Neural cell (in vitro differentiated cells): Measurements from ENCODE around the gene PHF23. TPM values are rescaled to one million over a fixed set of nuclear protein-coding genes. Genes with fewer than 3 reads are reported as not detected.

ENCODE experiments used
- H2AFZ ChIP-seq: fragments of 200-600, 300-800 bp; sonication (generic), shearing (Covaris generic); 2 replicates; pipeline ENCODE4 v1.6.0; 2014; ENCODE audit warnings: low read depth, mild to moderate bottlenecking, antibody characterized with exemption, low read length, moderate library complexity
- H3F3A ChIP-seq: fragments of 200-600 bp; shearing (Covaris generic); 2 replicates; pipeline ENCODE4 v1.6.1; 2016; ENCODE audit warnings: mild to moderate bottlenecking, moderate library complexity, mixed read lengths, antibody characterized with exemption, low read length; ENCODE audit not compliant: insufficient read depth, poor library complexity, severe bottlenecking
- H3K27ac ChIP-seq: fragments of 200-600, 300-800 bp; sonication (generic), shearing (Covaris generic); 2 replicates; pipeline ENCODE4 v1.5.1; 2014; ENCODE audit warnings: mild to moderate bottlenecking, low read length, moderate library complexity
- H3K27me3 ChIP-seq: fragments of 300-800, 200-600 bp; sonication (generic), shearing (Covaris generic); 2 replicates; pipeline ENCODE4 v1.6.0; 2014; ENCODE audit warnings: mild to moderate bottlenecking, low read depth, low read length, moderate library complexity; ENCODE audit not compliant: insufficient read depth
- H3K36me3 ChIP-seq: fragments of 300-800, 200-600 bp; sonication (generic), shearing (Covaris generic); 2 replicates; pipeline ENCODE4 v1.5.1; 2014; ENCODE audit warnings: mild to moderate bottlenecking, antibody characterized with exemption, low read length, moderate library complexity; ENCODE audit not compliant: insufficient read depth
- H3K4me2 ChIP-seq: fragments of 300-800, 200-600 bp; sonication (generic), shearing (Covaris generic); 2 replicates; pipeline ENCODE4 v1.6.0; 2014; ENCODE audit warnings: mild to moderate bottlenecking, low read length
- H3K4me3 ChIP-seq: fragments of 300-800, 200-600 bp; sonication (generic), shearing (Covaris generic); 2 replicates; pipeline ENCODE4 v1.5.1; 2014; ENCODE audit warnings: mild to moderate bottlenecking, low read length, moderate library complexity
- H3K79me2 ChIP-seq: fragments of 200-600 bp; shearing (Covaris generic); replicated peaks from 2 replicates; pipeline ENCODE4 v1.6.0; 2014; ENCODE audit warnings: mild to moderate bottlenecking, low read length, moderate library complexity; ENCODE audit not compliant: insufficient read depth
- H3K9ac ChIP-seq: fragments of 300-800, 200-600 bp; sonication (generic), shearing (Covaris generic); 2 replicates; pipeline ENCODE4 v1.6.1; 2016; ENCODE audit warnings: mild to moderate bottlenecking, low read length, mixed read lengths
- H3K9me2 ChIP-seq: fragments of 200-600 bp; shearing (Covaris generic); 2 replicates; pipeline ENCODE4 v1.6.1; 2016; ENCODE audit warnings: mild to moderate bottlenecking, low read length, mixed read lengths; ENCODE audit not compliant: insufficient read depth
- H3K9me3 ChIP-seq: fragments of 200-600, 300-800 bp; sonication (generic), shearing (Covaris generic); 2 replicates; pipeline ENCODE4 v1.6.1; 2016; ENCODE audit warnings: mild to moderate bottlenecking, mixed run types, low read length, moderate library complexity, mixed read lengths
- H4K20me1 ChIP-seq: fragments of 200-600 bp; shearing (Covaris generic); 2 replicates; pipeline ENCODE4 v1.6.1; 2016; ENCODE audit warnings: mild to moderate bottlenecking, mixed run types; ENCODE audit not compliant: insufficient read depth
- CTCF ChIP-seq: fragments of 450-650 bp; IDR thresholded peaks from 2 replicates; pipeline ENCODE4 v1.5.1; 2014; ENCODE audit warnings: antibody characterized with exemption, mild to moderate bottlenecking, moderate library complexity; ENCODE audit not compliant: poor library complexity, severe bottlenecking
- EP300 ChIP-seq: fragments of 450-650 bp; conservative IDR thresholded peaks from 2 replicates; pipeline ENCODE4 v1.6.1; 2014; ENCODE audit warnings: antibody characterized with exemption, mild to moderate bottlenecking, moderate library complexity; ENCODE audit not compliant: poor library complexity, severe bottlenecking
- EZH2 ChIP-seq: fragments of 200-600, 300-800 bp; shearing (Covaris generic), sonication (generic); IDR thresholded peaks from 2 replicates; pipeline ENCODE4 v1.6.1; 2014; ENCODE audit warnings: antibody characterized with exemption, low read length, borderline replicate concordance, mild to moderate bottlenecking; ENCODE audit not compliant: insufficient read depth, poor library complexity, severe bottlenecking
- MXI1 ChIP-seq: fragments of 450-650 bp; conservative IDR thresholded peaks from 2 replicates; pipeline ENCODE4 v1.6.1; 2014; ENCODE audit warnings: antibody characterized with exemption, mild to moderate bottlenecking; ENCODE audit not compliant: poor library complexity, severe bottlenecking
- POLR2AphosphoS5 ChIP-seq: IDR thresholded peaks from 2 replicates; pipeline ENCODE4 v1.6.1; 2012
- RAD21 ChIP-seq: fragments of 450-650 bp; conservative IDR thresholded peaks from 2 replicates; pipeline ENCODE4 v1.6.1; 2014; ENCODE audit warnings: antibody characterized with exemption, mild to moderate bottlenecking, moderate library complexity
- REST ChIP-seq: IDR thresholded peaks from 2 replicates; pipeline ENCODE4 v1.6.1; 2012; ENCODE audit warnings: borderline replicate concordance
- SMC3 ChIP-seq: fragments of 450-650 bp; conservative IDR thresholded peaks from 2 replicates; pipeline ENCODE4 v1.6.1; 2014; ENCODE audit warnings: antibody characterized with exemption, mild to moderate bottlenecking, moderate library complexity; ENCODE audit not compliant: poor library complexity
- TAF1 ChIP-seq: IDR thresholded peaks from 2 replicates; pipeline ENCODE4 v1.6.1; 2012; ENCODE audit warnings: low read depth
- polyA plus RNA-seq: library from polyadenylated mRNA; depleted of rRNA; stranded (reverse); fragments of >200 nt; gene quantifications from 2 replicates; pipeline ENCODE4 v1.2.3, GENCODE V29; 2014

PHF23 gene
- polyA plus RNA-seq, 1 donor from 2014 or later: 55.7 TPM

- Histone ChIP-seq H3K27ac (peak within 1 kb of the TSS; percentile 34), H3F3A (no peaks in the 10 kb centered on the region), H3K9me3 (no peaks in the 10 kb centered on the region), H3K27me3 (no peaks in the 10 kb centered on the region), H2AFZ (peak within 1 kb of the TSS; percentile 33), H4K20me1 (no peaks in the 10 kb centered on the region), H3K4me3 (peak within 1 kb of the TSS; percentile 99), H3K4me2 (peak within 1 kb of the TSS; percentile 89), H3K9ac (peak within 1 kb of the TSS; percentile 92), H3K79me2 (peaks cover 38% of the 10 kb centered on the region), H3K9me2 (no peaks in the 10 kb centered on the region), H3K36me3 (no peaks in the 10 kb centered on the region)
- TF ChIP-seq REST (no peak), RAD21 (no peak), POLR2AphosphoS5 (peak; percentile 67), MXI1 (peak; percentile 65), EZH2 (no peak), SMC3 (no peak), TAF1 (no peak), EP300 (no peak), CTCF (no peak)
Measured at GRCh38 chr17:7219812-7220592, 19.3 kb downstream of the PHF23 start, which contains the start of the genes ACADVL and DLG4. ACADVL (plus strand) TSS chr17:7219938; CDS start chr17:7219985, 47 bp downstream. DLG4 (minus strand) TSS chr17:7219836.

GRCh38 chr17:7219229-7219811 lies 19.9 kb downstream of the PHF23 start:
- TF ChIP-seq EZH2: no peak
- no peak for TF ChIP-seq MXI1
- no peak for TF ChIP-seq SMC3
- TF ChIP-seq CTCF: no peak
- no peak for TF ChIP-seq REST
- no peak for TF ChIP-seq POLR2AphosphoS5
- TF ChIP-seq EP300: no peak
- TF ChIP-seq RAD21: no peak
- no peak for TF ChIP-seq TAF1
- Histone ChIP-seq H3K9ac (peak overlapping the region; percentile 83), H3K9me3 (no peaks in the 10 kb centered on the region), H3F3A (no peaks in the 10 kb centered on the region), H3K79me2 (peaks cover 39% of the 10 kb centered on the region), H3K36me3 (no peaks in the 10 kb centered on the region), H3K9me2 (no peaks in the 10 kb centered on the region), H3K27me3 (no peaks in the 10 kb centered on the region), H3K4me2 (no peak overlapping the region), H2AFZ (peak overlapping the region; percentile 4), H3K4me3 (peak overlapping the region; percentile 99), H3K27ac (peak overlapping the region; percentile 34), H4K20me1 (no peaks in the 10 kb centered on the region)
